HG02870 (cell line): ENCODE measurements around the gene SYN1.
"Not testable (repeated sequence)": the region's sequence is repeated elsewhere in the genome, so short reads cannot be mapped to it uniquely, and the experiment has no call there.

ENCODE experiments used
- ATAC-seq: cut with Tn5 transposase; IDR thresholded peaks from one replicate; pipeline ENCODE4 v1.9.1; 2021; ENCODE audit warnings: mild to moderate bottlenecking, moderate library complexity; ENCODE audit not compliant: unreplicated experiment

Gene SYN1

GRCh38 chrX:47603125-47603524 is 16.5 kb downstream of the SYN1 start:
- ATAC-seq, result not testable (repeated sequence)

- ATAC-seq, result no peak
Measured at GRCh38 chrX:47597222-47597621, 22.4 kb downstream of the SYN1 start.

GRCh38 chrX:47596256-47596655 is 23.4 kb downstream of the SYN1 start:
- no peak for ATAC-seq

GRCh38 chrX:47595716-47596251 is 23.9 kb downstream of the SYN1 start:
- no peak for ATAC-seq

- ATAC-seq, result no peak
Measured at GRCh38 chrX:47593522-47593921, 26.1 kb downstream of the SYN1 start.

GRCh38 chrX:47590984-47591383 is 28.7 kb downstream of the SYN1 start:
- ATAC-seq, result no peak

- no peak for ATAC-seq
Measured at GRCh38 chrX:47587906-47588735, 31.5 kb downstream of the SYN1 start.

GRCh38 chrX:47587091-47587891 is 32.4 kb downstream of the SYN1 start:
- ATAC-seq, result no peak

GRCh38 chrX:47586043-47586787 is 33.4 kb downstream of the SYN1 start:
- no peak for ATAC-seq

- ATAC-seq, result no peak
Measured at GRCh38 chrX:47585273-47585672, 34.4 kb downstream of the SYN1 start.

- ATAC-seq, result no peak
Measured at GRCh38 chrX:47584714-47585113, 34.9 kb downstream of the SYN1 start.

GRCh38 chrX:47583240-47583861 is 36.3 kb downstream of the SYN1 start:
- no peak for ATAC-seq

- ATAC-seq, result peak; percentile 73
Measured at GRCh38 chrX:47581731-47582647, 37.7 kb downstream of the SYN1 start, which contains the start of gene TIMP1. Gene TIMP1, plus strand, starts transcription at chrX:47582436. Its CDS starts 980 bp downstream, at chrX:47583416.

GRCh38 chrX:47579537-47579936 is 40.1 kb downstream of the SYN1 start:
- ATAC-seq, result no peak

- no peak for ATAC-seq
Measured at GRCh38 chrX:47578692-47579091, 41.0 kb downstream of the SYN1 start.

- no peak for ATAC-seq
Measured at GRCh38 chrX:47577901-47578300, 41.8 kb downstream of the SYN1 start.

GRCh38 chrX:47577424-47577823 is 42.2 kb downstream of the SYN1 start:
- no peak for ATAC-seq

GRCh38 chrX:47576021-47576898 is 43.4 kb downstream of the SYN1 start:
- ATAC-seq, result no peak
